ENCODE measurements around the gene NRP2. TPM values are rescaled to one million over a fixed set of nuclear protein-coding genes. Genes with fewer than 3 reads are reported as not detected.

The NRP2 gene
- total RNA-seq, 4 donors from 2014 or later, result 35.1 to 146 (median 63.9) TPM

DNA sequence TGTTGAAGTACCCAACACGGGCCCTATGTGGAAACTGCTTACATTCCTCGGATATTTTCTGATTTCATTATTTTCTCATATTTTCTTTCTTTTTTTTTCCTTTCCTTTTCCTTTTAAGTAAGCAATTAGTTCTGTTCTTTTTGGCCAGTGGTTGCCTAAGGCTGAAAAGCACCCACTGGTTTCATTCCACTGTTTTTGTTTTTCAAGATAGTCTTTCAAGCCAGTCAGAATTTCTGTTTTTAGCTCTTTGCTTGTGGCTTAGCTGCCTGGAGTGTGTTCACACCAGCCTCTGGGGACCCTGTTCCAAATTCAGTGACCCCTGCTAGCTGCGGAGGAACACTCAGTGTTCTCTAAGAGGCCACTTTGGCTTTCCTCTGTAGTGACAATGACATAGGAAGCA lies 73.6 kb downstream of the NRP2 start:
- in situ Hi-C loops (cut with MboI; ENCODE audit: low pct_ligation_motif_present in 1 of 4, low pct_unique_long_range_greater_than_20kb in 1 of 4, low sequenced_read_pairs in 3 of 4) (no loop called here), intact Hi-C loops (cut with DNase I; ENCODE audit: low total_unique reads) (no loop called here)
- H3K27ac ChIP-seq, result peak overlapping the region; percentile 68 to 86 (median 70)
- no peaks in the 10 kb centered on the region for H3K27me3 ChIP-seq
- no peaks in the 10 kb centered on the region for H3K36me3 ChIP-seq
- no peak overlapping the region for H3K4me3 ChIP-seq
- WGBS, 2 donors (ENCODE audit: low coverage in 1 of 2), result 73 to 75% methylated on average over 3 of the region's 3 CpGs
- no peak for TF ChIP-seq POLR2AphosphoS5 (IDR thresholded peaks at IDR 0.05)
- DNase-seq, result no peak
- H3K4me1 ChIP-seq, result peaks cover 15 to 60% (median 25%) of the 10 kb centered on the region in 4 donors
- H3K9me3 ChIP-seq, result no peaks in the 10 kb centered on the region

DNA sequence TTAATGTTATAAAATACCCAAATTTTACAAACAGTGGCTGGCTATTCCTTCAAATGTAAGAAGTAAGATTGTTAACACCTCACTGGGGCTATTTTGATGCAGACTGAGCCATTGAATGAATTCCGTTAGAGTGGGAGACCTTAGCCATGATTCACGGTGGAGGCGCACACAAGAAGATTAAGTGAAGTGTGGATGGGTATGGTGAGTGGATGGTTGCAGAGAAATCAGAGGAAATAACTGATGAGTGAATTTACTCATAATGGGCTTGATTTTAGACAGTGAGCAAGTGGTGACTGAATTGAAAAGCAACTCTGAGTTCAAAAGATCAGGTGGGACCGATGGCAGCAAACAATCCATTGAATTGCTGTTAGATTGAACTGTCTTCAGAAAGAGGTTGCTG lies 75.0 kb downstream of the NRP2 start:
- 87 to 96% methylated on average over 4 of the region's 4 CpGs for WGBS, 2 donors (ENCODE audit: low coverage in 1 of 2)
- in situ Hi-C loops (cut with MboI; ENCODE audit: low pct_ligation_motif_present in 1 of 4, low pct_unique_long_range_greater_than_20kb in 1 of 4, low sequenced_read_pairs in 3 of 4) (no loop called here), intact Hi-C loops (cut with DNase I; ENCODE audit: low total_unique reads) (no loop called here)
- Histone ChIP-seq H3K27ac (peak overlapping the region; percentile 68 to 86 (median 70)), H3K9me3 (no peaks in the 10 kb centered on the region), H3K4me3 (no peak overlapping the region), H3K27me3 (no peaks in the 10 kb centered on the region), H3K36me3 (no peaks in the 10 kb centered on the region), H3K4me1 (peaks cover 15 to 56% (median 21%) of the 10 kb centered on the region in 4 donors)
- TF ChIP-seq POLR2AphosphoS5 (IDR thresholded peaks at IDR 0.05) (no peak), POLR2A (IDR thresholded peaks at IDR 0.05) (no peak), EP300 (IDR thresholded peaks at IDR 0.05; ENCODE audit: low read depth) (no peak)
- TF ChIP-seq, protein P1, sequence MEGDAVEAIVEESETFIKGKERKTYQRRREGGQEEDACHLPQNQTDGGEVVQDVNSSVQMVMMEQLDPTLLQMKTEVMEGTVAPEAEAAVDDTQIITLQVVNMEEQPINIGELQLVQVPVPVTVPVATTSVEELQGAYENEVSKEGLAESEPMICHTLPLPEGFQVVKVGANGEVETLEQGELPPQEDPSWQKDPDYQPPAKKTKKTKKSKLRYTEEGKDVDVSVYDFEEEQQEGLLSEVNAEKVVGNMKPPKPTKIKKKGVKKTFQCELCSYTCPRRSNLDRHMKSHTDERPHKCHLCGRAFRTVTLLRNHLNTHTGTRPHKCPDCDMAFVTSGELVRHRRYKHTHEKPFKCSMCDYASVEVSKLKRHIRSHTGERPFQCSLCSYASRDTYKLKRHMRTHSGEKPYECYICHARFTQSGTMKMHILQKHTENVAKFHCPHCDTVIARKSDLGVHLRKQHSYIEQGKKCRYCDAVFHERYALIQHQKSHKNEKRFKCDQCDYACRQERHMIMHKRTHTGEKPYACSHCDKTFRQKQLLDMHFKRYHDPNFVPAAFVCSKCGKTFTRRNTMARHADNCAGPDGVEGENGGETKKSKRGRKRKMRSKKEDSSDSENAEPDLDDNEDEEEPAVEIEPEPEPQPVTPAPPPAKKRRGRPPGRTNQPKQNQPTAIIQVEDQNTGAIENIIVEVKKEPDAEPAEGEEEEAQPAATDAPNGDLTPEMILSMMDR (IDR thresholded peaks at IDR 0.05), result no peak
- no peak for DNase-seq

DNA sequence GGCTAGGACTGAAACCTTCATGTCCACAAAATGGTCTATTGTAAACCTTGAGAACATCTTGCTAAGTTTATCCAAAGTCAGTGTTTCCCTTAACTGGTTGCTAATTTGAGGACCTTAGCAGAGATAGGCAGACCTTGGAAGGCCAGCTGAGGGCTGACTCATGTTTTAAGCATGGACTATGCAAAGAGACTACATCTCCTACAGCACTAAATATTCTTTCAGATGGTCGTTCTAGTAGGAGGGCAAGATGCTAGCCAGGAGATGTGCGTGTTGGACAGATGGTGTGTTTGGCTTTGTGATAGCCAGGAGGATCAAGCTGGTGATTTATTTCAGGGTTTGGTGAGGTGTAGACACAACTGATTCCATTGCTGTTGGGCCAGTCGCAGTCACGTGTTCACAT lies 75.8 kb downstream of the NRP2 start:
- in situ Hi-C loops (cut with MboI; ENCODE audit: low pct_ligation_motif_present in 1 of 4, low pct_unique_long_range_greater_than_20kb in 1 of 4, low sequenced_read_pairs in 3 of 4) (no loop called here), intact Hi-C loops (cut with DNase I; ENCODE audit: low total_unique reads) (no loop called here)
- peaks cover 15 to 59% (median 21%) of the 10 kb centered on the region in 4 donors for H3K4me1 ChIP-seq
- no peaks in the 10 kb centered on the region for H3K27me3 ChIP-seq
- DNase-seq, result no peak
- peak overlapping the region; percentile 68 to 86 (median 70) for H3K27ac ChIP-seq
- WGBS, 2 donors (ENCODE audit: low coverage in 1 of 2), result 68 to 80% methylated on average over 1 to 4 of the region's 4 CpGs
- no peak overlapping the region for H3K4me3 ChIP-seq
- no peaks in the 10 kb centered on the region for H3K36me3 ChIP-seq
- TF ChIP-seq POLR2A (IDR thresholded peaks at IDR 0.05), result no peak
- TF ChIP-seq, protein P1 (IDR thresholded peaks at IDR 0.05), result no peak
- peak in 2 of 3 donors; percentile 25 to 56 for TF ChIP-seq POLR2AphosphoS5 (IDR thresholded peaks at IDR 0.05)
- no peaks in the 10 kb centered on the region for H3K9me3 ChIP-seq

DNA sequence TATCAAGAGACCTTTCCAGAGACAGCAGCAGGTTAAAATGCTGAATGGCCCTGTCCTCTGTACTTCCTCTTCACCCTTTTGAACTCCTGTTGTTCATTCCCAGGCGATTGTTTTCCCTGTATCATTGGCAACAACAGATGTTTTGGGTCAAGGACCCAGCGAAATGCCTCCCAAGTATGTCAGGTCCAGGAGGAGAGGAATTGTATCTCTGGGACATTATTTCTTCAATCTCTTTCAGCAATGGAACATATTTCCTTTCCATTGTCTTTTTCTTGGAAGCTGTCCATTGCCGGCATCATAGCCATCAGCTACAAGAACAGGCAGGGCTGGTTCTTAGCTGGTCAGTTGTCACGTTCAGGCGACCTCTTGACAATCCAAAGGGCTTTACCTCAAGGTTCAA lies 76.2 kb downstream of the NRP2 start:
- 81 to 87% methylated on average over 5 of the region's 5 CpGs for WGBS, 2 donors (ENCODE audit: low coverage in 1 of 2)
- H3K27ac ChIP-seq, result peak overlapping the region; percentile 14 to 86 (median 70)

More for the DNA sequence above, 76.2 kb downstream of the NRP2 start:
- no peak for DNase-seq
- TF ChIP-seq POLR2A (IDR thresholded peaks at IDR 0.05) (no peak), EP300 (IDR thresholded peaks at IDR 0.05; ENCODE audit: low read depth) (no peak), POLR2AphosphoS5 (IDR thresholded peaks at IDR 0.05) (no peak)
- TF ChIP-seq, protein P1 (IDR thresholded peaks at IDR 0.05), result no peak
- no peak overlapping the region for H3K4me3 ChIP-seq
- H3K9me3 ChIP-seq, result no peaks in the 10 kb centered on the region
- in situ Hi-C loops (cut with MboI; ENCODE audit: low pct_ligation_motif_present in 1 of 4, low pct_unique_long_range_greater_than_20kb in 1 of 4, low sequenced_read_pairs in 3 of 4) (no loop called here), intact Hi-C loops (cut with DNase I; ENCODE audit: low total_unique reads) (no loop called here)
- no peaks in the 10 kb centered on the region for H3K27me3 ChIP-seq
- H3K4me1 ChIP-seq, result peaks cover 11 to 60% (median 24%) of the 10 kb centered on the region in 4 donors
- H3K36me3 ChIP-seq, result no peaks in the 10 kb centered on the region

Data from transverse colon (tissue), 4 donors.